ENCODE results near the gene TRERF1.

DNA sequence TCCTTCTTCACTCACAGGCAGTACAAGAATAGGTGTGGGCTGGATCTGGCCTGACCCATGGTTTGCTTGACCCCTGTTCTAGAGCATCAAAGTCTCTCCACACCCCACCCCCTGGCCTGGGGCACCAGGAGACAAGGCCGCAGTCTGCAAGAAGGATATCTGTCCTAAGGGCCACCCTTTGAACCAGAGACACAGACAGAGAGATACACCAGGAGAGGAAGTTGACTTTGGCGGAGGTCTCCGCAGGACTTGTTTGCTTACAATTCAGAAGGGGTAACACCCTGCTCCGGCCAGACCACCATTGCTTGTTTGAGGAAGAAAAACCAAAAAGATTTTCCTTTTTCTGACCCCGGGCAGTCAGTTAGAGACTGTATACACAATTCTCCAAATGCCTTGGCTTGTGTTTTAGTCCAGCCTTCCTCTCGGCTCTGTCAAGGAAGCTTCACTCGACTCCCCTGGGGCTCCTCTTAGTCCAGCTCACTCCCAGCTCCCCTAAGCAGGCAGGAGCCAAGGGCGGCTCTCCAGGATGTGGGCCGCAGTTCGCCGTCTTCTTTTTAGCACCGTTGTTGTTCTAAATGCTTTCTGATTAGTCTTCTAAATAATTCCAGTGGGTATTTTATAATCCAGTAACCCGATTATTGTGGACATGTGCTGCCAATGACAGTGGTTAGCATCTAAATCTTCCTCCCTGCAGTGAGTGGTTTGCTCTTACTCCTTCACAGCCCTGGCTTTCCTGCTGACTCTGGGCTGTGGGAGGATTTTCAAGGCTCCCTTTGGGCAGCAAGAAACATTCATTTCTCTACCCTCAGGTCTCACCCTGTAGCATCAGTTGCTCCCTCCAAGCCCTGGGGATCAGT is 175.5 kb downstream of the TRERF1 start:
- TF ChIP-seq, protein P1, sequence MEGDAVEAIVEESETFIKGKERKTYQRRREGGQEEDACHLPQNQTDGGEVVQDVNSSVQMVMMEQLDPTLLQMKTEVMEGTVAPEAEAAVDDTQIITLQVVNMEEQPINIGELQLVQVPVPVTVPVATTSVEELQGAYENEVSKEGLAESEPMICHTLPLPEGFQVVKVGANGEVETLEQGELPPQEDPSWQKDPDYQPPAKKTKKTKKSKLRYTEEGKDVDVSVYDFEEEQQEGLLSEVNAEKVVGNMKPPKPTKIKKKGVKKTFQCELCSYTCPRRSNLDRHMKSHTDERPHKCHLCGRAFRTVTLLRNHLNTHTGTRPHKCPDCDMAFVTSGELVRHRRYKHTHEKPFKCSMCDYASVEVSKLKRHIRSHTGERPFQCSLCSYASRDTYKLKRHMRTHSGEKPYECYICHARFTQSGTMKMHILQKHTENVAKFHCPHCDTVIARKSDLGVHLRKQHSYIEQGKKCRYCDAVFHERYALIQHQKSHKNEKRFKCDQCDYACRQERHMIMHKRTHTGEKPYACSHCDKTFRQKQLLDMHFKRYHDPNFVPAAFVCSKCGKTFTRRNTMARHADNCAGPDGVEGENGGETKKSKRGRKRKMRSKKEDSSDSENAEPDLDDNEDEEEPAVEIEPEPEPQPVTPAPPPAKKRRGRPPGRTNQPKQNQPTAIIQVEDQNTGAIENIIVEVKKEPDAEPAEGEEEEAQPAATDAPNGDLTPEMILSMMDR (IDR thresholded peaks at IDR 0.05; ENCODE audit: poor library complexity) = no peak
- no peak for TF ChIP-seq EZH2 (IDR thresholded peaks at IDR 0.05; ENCODE audit: borderline replicate concordance)
- TF ChIP-seq EZH2phosphoT487 (IDR thresholded peaks at IDR 0.05; ENCODE audit: low read depth, severe bottlenecking, unreplicated experiment) = no peak
